ENCODE measurements around the gene ZNF20. TPM values are rescaled to one million over a fixed set of nuclear protein-coding genes. Genes with fewer than 3 reads are reported as not detected.
"Not testable (repeated sequence)": the region's sequence is repeated elsewhere in the genome, so short reads cannot be mapped to it uniquely, and the experiment has no call there.

Gene ZNF20
- total and polyA plus RNA-seq, 2 donors (not counting 1 experiment from before 2014, with no cell fraction given), result 1.6 to 10.6 TPM

- intact Hi-C loops (cut with micrococcal nuclease), result no loop called here
- CTCF ChIA-PET, result no interaction called here
These were observed 29.0 kb downstream of the ZNF20 start for GRCh38 chr19:12111176-12111575.

DNA sequence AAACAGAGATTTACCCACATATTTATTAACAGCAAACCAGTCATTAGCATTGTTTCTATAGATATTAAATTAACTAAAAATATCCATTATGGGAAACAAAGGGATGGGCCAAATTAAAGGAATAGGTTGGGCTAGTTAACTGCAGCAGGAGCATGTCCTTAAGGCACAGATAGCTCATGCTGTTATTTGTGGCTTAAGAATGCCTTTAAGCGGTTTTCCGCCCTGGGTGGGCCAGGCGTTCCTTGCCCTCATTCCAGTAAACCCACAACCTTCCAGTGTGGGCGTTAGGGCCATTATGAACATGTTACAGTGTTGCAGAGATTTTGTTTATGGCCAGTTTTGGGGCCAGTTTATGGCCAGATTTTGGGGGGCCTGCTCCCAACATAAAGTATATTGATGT lies 36.2 kb downstream of the ZNF20 start:
- H3K27me3 ChIP-seq (replicated peaks in 1 of 4; ENCODE audit: control extremely low read depth in 1 of 4, control insufficient read depth in 3 of 4, insufficient read depth in 4 of 4, low read length in 3 of 4); CTCF ChIA-PET; H3K4me1 Mint-ChIP-seq; H2AFZ ChIP-seq (ENCODE audit: insufficient read depth, low read depth, low read length, poor library complexity, severe bottlenecking); H3K4me3 Mint-ChIP-seq; H3K9me3 Mint-ChIP-seq (ENCODE audit: insufficient read depth); H3K4me1 ChIP-seq (ENCODE audit: control insufficient read depth in 2 of 2, insufficient read depth in 2 of 2, low read length in 2 of 2); H3K4me3 ChIP-seq (ENCODE audit: control extremely low read depth in 1 of 5, extremely low read depth in 1 of 5, insufficient read depth in 1 of 5, low read depth in 2 of 5, low read length in 4 of 5); H3K79me2 ChIP-seq (ENCODE audit: control insufficient read depth, insufficient read depth, low read length); H3K9me3 ChIP-seq (ENCODE audit: control extremely low read depth in 1 of 3, control insufficient read depth in 2 of 3, insufficient read depth in 1 of 3, low read length in 2 of 3); H3K27ac Mint-ChIP-seq; DNase-seq; H3K9ac ChIP-seq (ENCODE audit: low read length); H4K20me1 ChIP-seq (ENCODE audit: control insufficient read depth, insufficient read depth, low read length, poor library complexity, severe bottlenecking); H3K4me2 ChIP-seq (replicated peaks; ENCODE audit: low read depth, low read length, poor library complexity, severe bottlenecking); H3K27me3 Mint-ChIP-seq; ATAC-seq (ENCODE audit: low read depth); H3K36me3 ChIP-seq (replicated peaks in 1 of 2; ENCODE audit: control extremely low read depth in 1 of 2, control insufficient read depth in 1 of 2, extremely low read depth in 1 of 2, insufficient read depth in 2 of 2, low read length in 1 of 2); intact Hi-C loops (cut with micrococcal nuclease); H3K27ac ChIP-seq (ENCODE audit: low read length in 2 of 2): not testable (repeated sequence)
- WGBS (ENCODE audit: insufficient coverage), result no CpG with 5 or more reads among the region's 4 CpGs
- POLR2A ChIA-PET, result interaction anchor here (0.6 kb wide), 1 partner anchor 514 kb away, joined by 7 read pairs; no protein-coding TSS in a partner anchor

More at GRCh38 chr19:12111176-12111575, 29.0 kb downstream of the ZNF20 start:
- Histone ChIP-seq H3K9ac (ENCODE audit: low read length) (no peak overlapping the region), H3K36me3 (replicated peaks in 1 of 2; ENCODE audit: control extremely low read depth in 1 of 2, control insufficient read depth in 1 of 2, extremely low read depth in 1 of 2, insufficient read depth in 2 of 2, low read length in 1 of 2) (no peaks in the 10 kb centered on the region), H4K20me1 (ENCODE audit: control insufficient read depth, insufficient read depth, low read length, poor library complexity, severe bottlenecking) (no peaks in the 10 kb centered on the region), H3K4me2 (replicated peaks; ENCODE audit: low read depth, low read length, poor library complexity, severe bottlenecking) (no peak overlapping the region), H3K27me3 (replicated peaks in 1 of 4; ENCODE audit: control extremely low read depth in 1 of 4, control insufficient read depth in 3 of 4, insufficient read depth in 4 of 4, low read length in 3 of 4) (no peaks in the 10 kb centered on the region), H3K4me1 (ENCODE audit: control insufficient read depth in 2 of 2, insufficient read depth in 2 of 2, low read length in 2 of 2) (no peaks in the 10 kb centered on the region), H3K79me2 (ENCODE audit: control insufficient read depth, insufficient read depth, low read length) (no peaks in the 10 kb centered on the region), H2AFZ (ENCODE audit: insufficient read depth, low read depth, low read length, poor library complexity, severe bottlenecking) (no peak overlapping the region), H3K9me3 (ENCODE audit: control extremely low read depth in 1 of 3, control insufficient read depth in 2 of 3, insufficient read depth in 1 of 3, low read length in 2 of 3) (no peaks in the 10 kb centered on the region), H3K4me3 (ENCODE audit: control extremely low read depth in 1 of 5, extremely low read depth in 1 of 5, insufficient read depth in 1 of 5, low read depth in 2 of 5, low read length in 4 of 5) (no peak overlapping the region), H3K27ac (ENCODE audit: low read length in 2 of 2) (no peak overlapping the region)
- WGBS (ENCODE audit: insufficient coverage), result no CpG with 5 or more reads among the region's 2 CpGs
- Mint-ChIP-seq H3K9me3 (ENCODE audit: insufficient read depth) (peaks cover 3% of the 10 kb centered on the region), H3K4me3 (no peak overlapping the region), H3K27me3 (no peaks in the 10 kb centered on the region), H3K4me1 (no peaks in the 10 kb centered on the region), H3K27ac (no peak overlapping the region)
- DNase-seq, result no peak
- ATAC-seq (ENCODE audit: low read depth), result no peak
- POLR2A ChIA-PET, result no interaction called here
- TF ChIP-seq EZH2 (IDR thresholded peaks at IDR 0.05; ENCODE audit: borderline replicate concordance, insufficient read depth, low read depth, low read length, poor library complexity, severe bottlenecking), result no peak
- TF ChIP-seq, protein P1, sequence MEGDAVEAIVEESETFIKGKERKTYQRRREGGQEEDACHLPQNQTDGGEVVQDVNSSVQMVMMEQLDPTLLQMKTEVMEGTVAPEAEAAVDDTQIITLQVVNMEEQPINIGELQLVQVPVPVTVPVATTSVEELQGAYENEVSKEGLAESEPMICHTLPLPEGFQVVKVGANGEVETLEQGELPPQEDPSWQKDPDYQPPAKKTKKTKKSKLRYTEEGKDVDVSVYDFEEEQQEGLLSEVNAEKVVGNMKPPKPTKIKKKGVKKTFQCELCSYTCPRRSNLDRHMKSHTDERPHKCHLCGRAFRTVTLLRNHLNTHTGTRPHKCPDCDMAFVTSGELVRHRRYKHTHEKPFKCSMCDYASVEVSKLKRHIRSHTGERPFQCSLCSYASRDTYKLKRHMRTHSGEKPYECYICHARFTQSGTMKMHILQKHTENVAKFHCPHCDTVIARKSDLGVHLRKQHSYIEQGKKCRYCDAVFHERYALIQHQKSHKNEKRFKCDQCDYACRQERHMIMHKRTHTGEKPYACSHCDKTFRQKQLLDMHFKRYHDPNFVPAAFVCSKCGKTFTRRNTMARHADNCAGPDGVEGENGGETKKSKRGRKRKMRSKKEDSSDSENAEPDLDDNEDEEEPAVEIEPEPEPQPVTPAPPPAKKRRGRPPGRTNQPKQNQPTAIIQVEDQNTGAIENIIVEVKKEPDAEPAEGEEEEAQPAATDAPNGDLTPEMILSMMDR (IDR thresholded peaks at IDR 0.05), result no peak
